ENCODE measurements around the gene VPS8. TPM values are rescaled to one million over a fixed set of nuclear protein-coding genes. Genes with fewer than 3 reads are reported as not detected.

The VPS8 gene
- total and polyA plus RNA-seq, 2 of the 8 experiments (the other 6 are each of a cell fraction or from before 2014, with no cell fraction given) = 13.0 to 41.0 TPM

GRCh38 chr3:184771301-184772127 is 40.5 kb upstream of the VPS8 start:
- Histone ChIP-seq H2BK5ac (ENCODE audit: low read depth, low read length) (no peak overlapping the region), H3K9me3 (ENCODE audit: insufficient read depth in 2 of 2, low read depth in 1 of 2, low read length in 1 of 2) (no peaks in the 10 kb centered on the region), H2AK5ac (ENCODE audit: low read depth, low read length) (no peak overlapping the region), H3K4ac (replicated peaks; ENCODE audit: insufficient read length, low read depth, low read length) (no peak overlapping the region), H3K79me2 (ENCODE audit: control insufficient read depth in 1 of 2, insufficient read depth in 2 of 2, low read length in 2 of 2) (no peaks in the 10 kb centered on the region), H3K9ac (replicated peaks in 1 of 4; ENCODE audit: extremely low read depth in 1 of 4, low read depth in 3 of 4, low read length in 3 of 4) (no peak overlapping the region), H3K23ac (ENCODE audit: insufficient read length) (no peak overlapping the region), H2BK20ac (ENCODE audit: low read length) (no peak overlapping the region), H3K18ac (ENCODE audit: extremely low read depth, low read length) (no peak overlapping the region), H2BK15ac (ENCODE audit: low read length) (no peak overlapping the region), H3K14ac (ENCODE audit: insufficient read length) (no peak overlapping the region), H4K91ac (replicated peaks; ENCODE audit: insufficient read length, low read length) (no peak overlapping the region), H3K4me3 (ENCODE audit: extremely low read depth in 1 of 4, insufficient read depth in 2 of 4, low read depth in 3 of 4, low read length in 4 of 4) (no peak overlapping the region), H3K36me3 (ENCODE audit: control insufficient read depth in 2 of 4, insufficient read depth in 4 of 4, low read length in 3 of 4) (no peaks in the 10 kb centered on the region), H2BK120ac (replicated peaks; ENCODE audit: low read depth, low read length) (no peak overlapping the region), H4K8ac (ENCODE audit: extremely low read depth, insufficient read depth, low read length) (peak overlapping the region; percentile 12), H3K4me1 (replicated peaks in 1 of 4; ENCODE audit: control insufficient read depth in 3 of 4, insufficient read depth in 4 of 4, low read length in 3 of 4) (peaks cover 4 to 11% (median 7%) of the 10 kb centered on the region in 4 experiments; a peak in 5 of 7 replicates), H3K23me2 (ENCODE audit: low read depth, low read length) (0 out of 2 replicates have a peak, but pooled peaks cover under 1% of the 10 kb centered on the region), H3K4me2 (ENCODE audit: insufficient read depth in 1 of 2, low read depth in 2 of 2, low read length in 2 of 2) (no peak overlapping the region), H3K27ac (ENCODE audit: low read depth, low read length) (no peak overlapping the region), H4K20me1 (replicated peaks in 1 of 2; ENCODE audit: control insufficient read depth in 1 of 2, insufficient read depth in 2 of 2, low read length in 2 of 2) (no peaks in the 10 kb centered on the region), H2BK12ac (ENCODE audit: low read depth, low read length) (no peak overlapping the region), H2AFZ (ENCODE audit: low read length) (no peak overlapping the region), H3K56ac (replicated peaks; ENCODE audit: insufficient read length, low read depth, low read length) (no peak overlapping the region), H4K5ac (ENCODE audit: insufficient read length, low read depth, low read length) (no peak overlapping the region), H3K27me3 (replicated peaks in 1 of 4; ENCODE audit: control insufficient read depth in 3 of 4, extremely low read depth in 1 of 4, insufficient read depth in 3 of 4, low read length in 3 of 4) (peaks cover 0 to 2% (median 0%) of the 10 kb centered on the region in 4 experiments; a peak in 2 of 7 replicates), H3K79me1 (ENCODE audit: low read depth, low read length) (no peaks in the 10 kb centered on the region)
- CTCF ChIA-PET (ENCODE audit: partially characterized antibody) = interaction anchor here (0.6 to 3.2 kb wide), 10 partner anchors 10 to 1172 kb away, joined by 3 to 10 read pairs (median 3); no protein-coding TSS in a partner anchor
- no peak for DNase-seq (ENCODE audit: low read depth in 1 of 2, low spot score in 2 of 2)
- TF ChIP-seq HDAC6 (IDR thresholded peaks at IDR 0.05; ENCODE audit: low read depth, low read length) (no peak), TEAD4 (IDR thresholded peaks at IDR 0.05; ENCODE audit: low read depth, low read length) (no peak), TBP (IDR thresholded peaks at IDR 0.05; ENCODE audit: low read depth, low read length) (no peak), SIRT6 (IDR thresholded peaks at IDR 0.05; ENCODE audit: low read length) (no peak), BACH1 (IDR thresholded peaks at IDR 0.05; ENCODE audit: low read length) (no peak), BRCA1 (IDR thresholded peaks at IDR 0.05; ENCODE audit: low read depth, low read length) (no peak)
- POLR2A ChIA-PET (ENCODE audit: partially characterized antibody) = interaction anchor here (0.9 to 2.2 kb wide), 2 partner anchors 35 to 60 kb away, joined by 3 to 5 read pairs; partner anchors contain the start of gene MAGEF1
- 90% methylated on average over 20 of the region's 20 CpGs; no CpG with 5 or more reads in 1 of the 2 experiments for WGBS, 2 experiments (ENCODE audit: extremely low coverage in 1 of 2, insufficient coverage in 1 of 2, insufficient read length in 1 of 2, insufficient replicate concordance in 2 of 2, low coverage in 1 of 2, low lambda C conversion rate in 2 of 2, missing lambda C conversion rate in 1 of 2)
- no peak for FAIRE-seq
